Ishikawa (cell line): ENCODE measurements around the gene GRPEL2.

Source experiments
- CEBPB ChIP-seq: IDR thresholded peaks from 2 replicates; pipeline ENCODE4 v1.6.1; 2012
- CREB1 ChIP-seq: IDR thresholded peaks from 2 replicates; pipeline ENCODE4 v1.6.1; 2012; ENCODE audit warnings: low read depth
- EP300 ChIP-seq: IDR thresholded peaks from 2 replicates; pipeline ENCODE4 v1.6.1; 2012; ENCODE audit warnings: borderline replicate concordance
- FOXM1 ChIP-seq: IDR thresholded peaks from 2 replicates; pipeline ENCODE4 v1.6.1; 2012; ENCODE audit warnings: low read depth, borderline replicate concordance
- MAX ChIP-seq: IDR thresholded peaks from 2 replicates; pipeline ENCODE4 v1.6.1; 2012
- NFIC ChIP-seq: IDR thresholded peaks from 2 replicates; pipeline ENCODE4 v1.6.1; 2012
- RAD21 ChIP-seq: IDR thresholded peaks from 2 replicates; pipeline ENCODE4 v1.6.1; 2012; ENCODE audit warnings: low read depth
- REST ChIP-seq: IDR thresholded peaks from 2 replicates; pipeline ENCODE4 v1.6.1; 2012; ENCODE audit warnings: low read depth, mild to moderate bottlenecking
- TAF1 ChIP-seq: IDR thresholded peaks from 2 replicates; pipeline ENCODE4 v1.6.1; 2012; ENCODE audit warnings: low read depth, mild to moderate bottlenecking
- TCF12 ChIP-seq: IDR thresholded peaks from 2 replicates; pipeline ENCODE4 v1.6.1; 2012; ENCODE audit warnings: low read depth
- USF1 ChIP-seq: IDR thresholded peaks from 2 replicates; pipeline ENCODE4 v1.6.1; 2012
- YY1 ChIP-seq: IDR thresholded peaks from 2 replicates; pipeline ENCODE4 v1.6.1; 2012; ENCODE audit warnings: low read depth
- ZBTB7A ChIP-seq: IDR thresholded peaks from 2 replicates; pipeline ENCODE4 v1.6.1; 2012; ENCODE audit warnings: low read depth

GRCh38 chr5:149378241-149378820 is 33.0 kb downstream of the GRPEL2 start:
- no peak for TF ChIP-seq EP300
- no peak for TF ChIP-seq REST
- no peak for TF ChIP-seq CEBPB
- no peak for TF ChIP-seq MAX
- TF ChIP-seq RAD21, result no peak
- no peak for TF ChIP-seq FOXM1
- no peak for TF ChIP-seq TAF1
- TF ChIP-seq YY1, result no peak
- TF ChIP-seq USF1, result no peak
- no peak for TF ChIP-seq ZBTB7A
- no peak for TF ChIP-seq TCF12
- TF ChIP-seq NFIC, result no peak
- TF ChIP-seq CREB1, result no peak
